HG02981 (cell line): ENCODE results near the gene ZNF737.
"Not testable (repeated sequence)": the region's sequence is repeated elsewhere in the genome, so short reads cannot be mapped to it uniquely, and the experiment has no call there.

Source experiments
- ATAC-seq: cut with Tn5 transposase; IDR thresholded peaks from one replicate; pipeline ENCODE4 v1.9.1; 2021; ENCODE audit warnings: mild to moderate bottlenecking, moderate library complexity; ENCODE audit not compliant: unreplicated experiment

ZNF737 gene

DNA sequence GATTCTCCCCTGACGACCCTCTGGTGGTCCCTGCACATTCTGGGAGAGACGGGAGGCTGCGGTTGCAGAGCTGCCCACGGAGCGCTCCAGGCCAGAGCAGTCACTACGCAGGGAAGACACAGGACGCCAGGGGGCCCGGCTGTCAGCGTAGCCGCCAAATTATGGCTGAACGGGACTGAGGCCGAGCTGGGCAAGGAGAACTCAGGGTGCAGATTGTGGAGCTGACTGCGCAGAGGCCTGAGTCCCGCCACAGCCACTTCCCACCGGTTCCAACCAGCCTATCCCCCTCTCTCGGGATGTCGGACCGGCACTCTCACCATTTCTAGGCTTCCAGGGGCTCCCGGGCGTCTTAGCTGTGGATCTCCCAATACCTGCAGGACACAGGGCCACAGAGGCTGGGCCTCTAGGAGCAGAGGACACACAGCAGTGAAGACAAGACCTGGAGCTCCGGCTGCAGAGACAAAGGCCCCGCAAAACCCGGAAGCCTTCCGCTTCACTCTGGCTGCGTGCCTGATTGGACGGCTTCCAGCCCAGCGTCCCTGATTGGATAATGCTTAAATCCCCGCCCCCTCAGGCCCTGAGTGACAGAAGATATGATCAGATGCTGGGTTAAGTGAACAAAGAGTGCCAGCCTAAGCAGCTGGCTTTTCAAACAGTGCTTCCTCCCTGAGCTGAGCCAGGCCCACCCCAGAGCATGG lies at the start of gene ZNF737:
Gene ZNF737, minus strand, starts transcription at position 461 of the 698 bp plus-strand sequence. Its CDS starts 141 bp downstream, at position 320.
- ATAC-seq, result peak; percentile 93

DNA sequence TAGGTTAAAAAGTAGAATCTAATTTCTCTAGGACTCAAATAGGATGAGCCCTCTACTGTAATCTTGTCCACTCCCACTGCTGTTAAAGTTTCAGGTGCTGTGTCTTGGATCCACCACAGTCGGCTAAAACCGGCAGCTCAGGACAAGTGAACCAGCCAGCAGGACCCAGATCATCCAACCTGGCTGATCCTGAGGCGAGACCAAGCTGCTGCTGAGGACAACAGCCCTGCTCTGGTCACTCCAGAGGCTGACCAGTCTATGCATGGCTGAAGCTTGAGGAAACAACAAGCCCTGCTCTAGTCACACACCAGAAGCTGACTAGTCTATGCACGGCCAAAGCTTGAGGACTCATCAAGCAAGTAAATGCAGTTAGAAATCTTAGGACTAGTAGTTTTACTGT lies 49.4 kb upstream of the ZNF737 start:
- not testable (repeated sequence) for ATAC-seq

DNA sequence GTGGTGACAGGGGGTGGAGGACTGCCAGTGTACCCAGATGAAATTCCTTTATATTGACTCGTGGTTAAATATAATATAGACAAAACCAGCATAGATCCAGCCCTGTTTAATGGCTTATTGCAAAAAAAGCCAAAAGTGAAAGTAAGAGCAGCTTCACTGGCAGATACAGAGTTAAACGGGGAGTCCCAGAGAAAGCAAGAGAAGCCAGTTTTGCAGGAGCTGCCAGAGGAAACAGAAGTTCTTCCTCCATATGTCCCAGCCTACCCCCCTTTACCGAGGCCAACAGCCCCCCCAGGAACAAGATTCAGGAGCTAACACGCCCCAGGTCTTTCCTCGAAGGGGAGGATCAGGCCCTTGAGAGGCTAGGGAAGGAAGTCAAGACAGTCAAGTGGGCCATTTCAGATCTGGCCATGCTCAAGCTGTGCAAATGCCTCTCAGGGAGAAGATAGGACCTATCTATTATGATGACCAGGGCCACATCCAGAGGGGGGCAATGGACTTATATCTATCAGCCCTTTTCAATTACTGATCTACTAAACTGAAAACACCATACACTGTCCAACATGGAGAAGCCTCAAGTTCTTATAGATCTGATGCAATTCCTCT lies 47.2 kb upstream of the ZNF737 start:
- ATAC-seq, result no peak

DNA sequence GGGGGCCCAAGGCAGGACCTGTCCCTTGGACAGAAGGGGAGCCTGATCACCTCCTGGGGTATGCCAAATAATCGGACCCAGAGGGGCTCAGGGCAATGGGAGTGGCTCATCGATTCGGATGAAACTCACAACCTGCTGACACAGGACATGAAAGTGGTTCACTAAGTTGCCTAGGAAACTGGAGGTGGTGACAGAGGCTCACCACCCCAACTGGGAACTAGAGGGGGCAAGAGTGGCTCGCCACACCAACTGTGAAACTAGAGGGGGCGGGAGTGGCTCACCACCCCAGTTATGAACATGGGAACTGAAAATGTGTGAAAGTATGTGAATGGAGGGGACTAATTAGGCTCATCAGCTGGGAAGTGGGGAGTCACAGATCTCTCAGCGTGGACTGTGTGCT lies 46.3 kb upstream of the ZNF737 start:
- ATAC-seq, result no peak

DNA sequence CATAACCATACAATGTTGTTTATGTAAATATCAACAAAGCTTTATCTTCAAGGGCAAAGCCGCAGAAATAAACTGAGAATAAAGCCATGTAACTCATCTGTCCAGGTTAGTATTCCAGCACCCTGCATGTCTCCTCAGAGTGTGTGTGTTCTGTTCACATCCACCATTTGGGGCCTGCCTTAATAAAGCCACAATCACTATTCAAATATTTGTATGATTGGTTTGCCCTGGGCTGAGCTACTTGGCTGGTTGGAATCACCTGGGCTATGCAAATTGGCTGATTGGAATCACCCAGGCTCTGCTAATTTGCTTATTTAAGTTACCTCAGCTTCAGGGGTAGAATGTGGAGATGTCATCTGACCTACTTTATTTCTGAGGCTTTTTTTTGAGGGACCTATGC lies 42.4 kb upstream of the ZNF737 start:
- no peak for ATAC-seq

DNA sequence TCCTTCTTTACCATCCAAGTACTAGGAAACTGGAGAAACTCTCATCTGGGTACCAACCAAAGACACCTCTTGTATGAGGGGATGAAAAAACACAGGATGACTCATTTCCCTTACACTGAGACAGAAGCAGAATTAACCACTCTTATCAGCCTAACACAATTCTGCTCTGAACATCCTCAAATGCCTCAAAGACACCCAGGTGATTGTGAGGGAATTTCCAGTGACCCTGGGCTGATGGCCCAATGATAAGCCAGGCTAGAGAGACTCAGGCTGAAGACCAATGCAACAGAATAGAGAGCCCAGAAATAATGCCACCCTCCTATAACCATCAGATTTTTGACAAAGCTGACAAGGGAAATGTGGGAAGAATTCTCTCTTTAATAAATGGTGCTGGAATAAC lies 7.0 kb downstream of the ZNF737 start:
- ATAC-seq, result no peak

DNA sequence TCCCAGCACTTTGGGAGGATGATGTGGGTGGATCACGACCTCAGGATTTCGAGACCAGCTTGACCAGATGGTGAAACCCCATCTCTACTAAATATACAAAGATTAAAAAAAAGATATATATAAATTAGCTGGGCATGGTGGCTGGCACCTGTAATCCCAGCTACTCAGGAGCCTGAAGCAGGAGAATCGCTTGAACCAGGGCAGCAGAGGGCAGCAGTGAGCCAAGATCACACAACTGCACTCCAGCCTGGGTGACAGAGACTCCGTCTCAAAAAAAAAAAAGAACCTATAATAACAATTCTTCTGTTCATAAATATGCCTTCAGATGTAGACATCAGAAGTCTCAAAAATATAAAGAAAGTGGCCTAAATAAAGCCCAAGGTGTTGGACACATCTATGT lies 7.6 kb downstream of the ZNF737 start:
- no peak for ATAC-seq

DNA sequence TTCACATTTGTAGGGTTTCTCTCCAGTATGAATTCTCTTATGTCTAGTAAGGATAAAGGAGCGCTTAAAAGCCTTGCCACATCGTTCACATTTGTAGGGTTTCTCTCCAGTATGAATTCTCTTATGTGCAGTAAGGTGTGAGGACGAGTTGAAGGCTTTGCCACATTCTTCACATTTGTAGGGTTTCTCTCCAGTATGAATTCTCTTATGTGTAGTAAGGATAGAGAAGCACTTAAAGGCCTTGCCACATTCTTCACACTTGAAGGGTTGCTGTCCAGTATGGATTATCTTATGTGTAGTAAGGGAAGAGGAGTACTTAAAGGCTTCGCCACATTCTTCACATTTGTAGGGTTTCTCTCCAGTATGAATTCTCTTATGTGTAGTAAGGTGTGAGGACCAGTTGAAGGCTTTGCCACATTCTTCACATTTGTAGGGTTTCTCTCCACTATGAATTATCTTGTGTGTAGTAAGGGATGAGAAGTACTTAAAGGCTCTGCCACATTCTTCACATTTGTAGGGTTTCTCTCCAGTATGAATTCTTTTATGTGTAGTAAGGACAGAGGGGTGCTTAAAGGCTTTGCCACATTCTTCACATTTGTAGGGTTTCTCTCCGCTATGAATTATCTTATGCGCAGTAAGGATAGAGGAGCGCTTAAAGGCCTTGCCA lies 20.8 kb downstream of the ZNF737 start:
- ATAC-seq, result not testable (repeated sequence)

DNA sequence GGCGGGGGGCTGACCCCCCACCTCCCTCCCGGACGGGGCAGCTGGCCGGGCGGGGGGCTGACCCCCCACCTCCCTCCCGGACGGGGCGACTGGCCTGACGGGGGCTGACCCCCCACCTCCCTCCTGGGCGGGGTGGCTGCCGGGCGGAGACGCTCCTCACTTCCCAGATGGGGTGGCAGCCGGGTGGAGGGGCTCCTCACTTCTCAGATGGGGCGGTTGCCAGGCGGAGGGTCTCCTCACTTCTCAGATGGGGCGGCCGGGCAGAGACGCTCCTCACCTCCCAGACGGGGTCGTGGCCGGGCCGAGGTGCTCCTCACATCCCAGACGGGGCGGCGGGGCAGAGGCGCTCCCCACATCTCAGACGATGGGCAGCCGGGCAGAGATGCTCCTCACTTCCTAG lies 35.3 kb downstream of the ZNF737 start:
- not testable (repeated sequence) for ATAC-seq

DNA sequence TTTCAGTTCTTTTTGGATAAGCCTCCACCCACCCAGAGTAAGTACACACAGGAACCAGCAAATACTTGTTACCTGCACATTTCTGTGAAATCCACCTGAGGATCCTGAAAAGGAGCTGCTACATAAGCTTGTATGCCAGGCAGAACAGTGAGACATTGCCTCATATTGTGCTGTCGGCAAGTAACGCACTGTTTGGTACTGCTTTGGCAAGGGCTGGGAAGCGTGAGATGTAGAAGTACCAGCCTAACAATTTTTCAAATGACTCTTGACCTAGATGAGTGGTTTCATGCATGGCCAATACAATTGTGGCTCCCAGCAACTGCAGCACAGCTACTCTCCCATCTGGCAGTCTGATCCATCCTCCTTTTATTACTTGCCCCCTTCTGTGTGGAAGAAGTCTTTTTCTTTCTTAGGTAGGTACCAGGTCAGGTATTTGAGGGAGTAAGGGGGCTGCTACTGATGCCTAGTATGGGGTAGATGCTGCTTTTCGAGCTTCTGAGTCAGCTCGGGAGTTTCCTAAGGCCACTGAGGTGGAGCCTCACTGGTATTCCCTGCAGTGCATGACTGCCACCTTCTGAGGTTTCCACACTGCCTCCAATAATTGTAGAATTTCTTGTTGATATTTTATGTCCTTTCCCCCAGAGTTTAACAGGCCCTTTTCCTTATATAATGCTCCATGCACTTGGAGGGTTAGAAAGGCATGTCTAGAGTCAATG lies 52.2 kb downstream of the ZNF737 start:
- ATAC-seq, result no peak

DNA sequence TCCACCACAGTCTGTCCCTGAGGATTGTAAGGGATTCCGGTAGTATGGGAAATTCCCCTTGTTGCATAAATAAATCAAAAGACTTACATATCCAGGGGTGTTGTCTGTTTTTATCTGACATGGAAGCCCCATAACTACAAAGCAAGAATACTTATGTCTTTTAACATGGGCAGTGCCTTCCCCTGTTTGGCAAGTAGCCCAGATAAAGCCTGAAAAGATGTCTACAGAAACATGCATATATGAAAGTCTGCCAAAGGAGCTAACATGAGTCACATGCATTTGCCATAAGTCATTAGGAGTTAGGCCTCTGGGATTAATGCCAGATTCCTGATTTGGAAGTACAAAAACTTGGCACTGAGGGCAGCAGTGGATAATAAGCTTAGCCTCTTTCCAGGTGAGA lies 62.1 kb downstream of the ZNF737 start:
- no peak for ATAC-seq
